Measurements from ENCODE around the gene TUBA4A. TPM values are rescaled to one million over a fixed set of nuclear protein-coding genes. Genes with fewer than 3 reads are reported as not detected.

Gene TUBA4A
- total RNA-seq, 2 experiments from 2014 or later = 96.0 to 186 TPM

DNA sequence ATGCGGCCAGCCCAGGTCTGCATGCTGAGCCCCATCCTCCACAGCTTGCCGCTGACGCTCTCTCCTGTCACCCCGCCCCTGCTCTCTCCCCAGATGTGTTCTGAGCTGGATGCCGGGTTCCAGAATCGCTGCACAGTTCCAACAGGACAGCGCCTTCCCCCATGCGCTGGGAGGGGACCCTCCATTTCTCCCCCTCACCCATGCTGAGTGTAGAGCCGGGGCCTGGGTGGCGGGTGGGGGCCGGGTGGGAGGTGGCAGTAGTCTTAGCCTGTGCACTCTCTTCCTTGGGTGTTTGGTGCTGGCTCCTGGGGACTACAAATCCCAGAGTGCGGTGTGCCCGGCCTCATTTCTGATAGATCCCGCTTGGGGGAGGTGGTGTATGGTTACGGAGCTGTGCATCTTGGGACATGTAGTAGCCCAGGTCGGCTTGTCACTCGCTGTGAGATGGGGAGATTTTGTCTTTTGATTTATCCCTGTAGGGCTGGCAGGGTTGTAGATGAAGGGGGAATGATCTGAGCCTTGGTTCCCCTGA is 32.2 kb upstream of the TUBA4A start:
- no peaks in the 10 kb centered on the region for H3K9me2 ChIP-seq (ENCODE audit: insufficient read depth, low read length)

DNA sequence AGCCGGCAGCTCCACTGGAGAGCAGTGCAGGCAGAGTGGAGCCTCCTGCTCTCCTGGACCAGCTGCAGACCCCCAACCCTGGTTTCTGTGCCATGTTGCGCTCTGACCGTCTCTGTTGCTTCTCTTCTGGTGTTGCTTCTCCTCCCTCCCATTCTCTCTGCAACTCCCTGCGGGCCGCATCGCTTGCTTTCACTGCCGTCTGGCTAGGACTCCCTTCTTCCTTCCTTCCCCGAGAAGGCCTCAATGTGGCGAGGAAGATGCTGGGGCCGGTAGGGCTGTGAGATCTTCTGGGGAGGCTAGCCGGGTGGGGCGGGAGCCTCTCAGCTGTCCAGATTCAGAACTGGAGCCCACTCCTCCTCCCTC is 31.6 kb upstream of the TUBA4A start:
- intact Hi-C loops (cut with micrococcal nuclease; ENCODE audit: unreplicated experiment) = no loop called here
- peaks cover 7% of the 10 kb centered on the region; the same call in 1 of the 2 replicates for H3K79me2 ChIP-seq (ENCODE audit: insufficient read depth, low read depth, low read length)
- H3K9me3 ChIP-seq (ENCODE audit: low read length) = no peaks in the 10 kb centered on the region
- H2AFZ ChIP-seq (ENCODE audit: low read length) = no peak overlapping the region
- no peak overlapping the region for H3K4me2 ChIP-seq (ENCODE audit: low read length)
- TF ChIP-seq, protein P1, sequence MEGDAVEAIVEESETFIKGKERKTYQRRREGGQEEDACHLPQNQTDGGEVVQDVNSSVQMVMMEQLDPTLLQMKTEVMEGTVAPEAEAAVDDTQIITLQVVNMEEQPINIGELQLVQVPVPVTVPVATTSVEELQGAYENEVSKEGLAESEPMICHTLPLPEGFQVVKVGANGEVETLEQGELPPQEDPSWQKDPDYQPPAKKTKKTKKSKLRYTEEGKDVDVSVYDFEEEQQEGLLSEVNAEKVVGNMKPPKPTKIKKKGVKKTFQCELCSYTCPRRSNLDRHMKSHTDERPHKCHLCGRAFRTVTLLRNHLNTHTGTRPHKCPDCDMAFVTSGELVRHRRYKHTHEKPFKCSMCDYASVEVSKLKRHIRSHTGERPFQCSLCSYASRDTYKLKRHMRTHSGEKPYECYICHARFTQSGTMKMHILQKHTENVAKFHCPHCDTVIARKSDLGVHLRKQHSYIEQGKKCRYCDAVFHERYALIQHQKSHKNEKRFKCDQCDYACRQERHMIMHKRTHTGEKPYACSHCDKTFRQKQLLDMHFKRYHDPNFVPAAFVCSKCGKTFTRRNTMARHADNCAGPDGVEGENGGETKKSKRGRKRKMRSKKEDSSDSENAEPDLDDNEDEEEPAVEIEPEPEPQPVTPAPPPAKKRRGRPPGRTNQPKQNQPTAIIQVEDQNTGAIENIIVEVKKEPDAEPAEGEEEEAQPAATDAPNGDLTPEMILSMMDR (conservative IDR thresholded peaks at IDR 0.05; ENCODE audit: low read length) = no peak
- no peak for DNase-seq (ENCODE audit: low spot score)
- H3K27ac ChIP-seq (ENCODE audit: low read depth, low read length, poor library complexity, severe bottlenecking) = no peak overlapping the region
- ChIA-PET POLR2A (interaction anchor here (0.6 to 2.2 kb wide), 2 partner anchors 10 to 33 kb away, joined by 5 to 7 read pairs; no protein-coding TSS in a partner anchor), CTCF (ENCODE audit: unreplicated experiment) (no interaction called here)
- H3K36me3 ChIP-seq (ENCODE audit: insufficient read depth, low read length) = peaks cover 53% of the 10 kb centered on the region
- no TSS peak for BruUV-seq (replicated peaks)
- peaks cover 11% of the 10 kb centered on the region for H3K4me1 ChIP-seq (ENCODE audit: insufficient read depth, low read length, poor library complexity, severe bottlenecking)
- peaks cover 1% of the 10 kb centered on the region for H4K20me1 ChIP-seq (ENCODE audit: insufficient read depth, low read length)
- no peaks in the 10 kb centered on the region for H3K9me2 ChIP-seq (ENCODE audit: insufficient read depth, low read length)
- no peak overlapping the region for H3K4me3 ChIP-seq (ENCODE audit: low read depth, low read length, poor library complexity, severe bottlenecking)

More for the DNA sequence above, 32.2 kb upstream of the TUBA4A start:
- Histone ChIP-seq H2AFZ (ENCODE audit: low read length) (no peak overlapping the region), H3K9me3 (ENCODE audit: low read length) (no peaks in the 10 kb centered on the region), H3K4me1 (ENCODE audit: insufficient read depth, low read length, poor library complexity, severe bottlenecking) (peaks cover 5% of the 10 kb centered on the region), H3K27ac (ENCODE audit: low read depth, low read length, poor library complexity, severe bottlenecking) (no peak overlapping the region), H3K4me2 (ENCODE audit: low read length) (no peak overlapping the region), H3K4me3 (ENCODE audit: low read depth, low read length, poor library complexity, severe bottlenecking) (no peak overlapping the region), H3K36me3 (ENCODE audit: insufficient read depth, low read length) (peaks cover 47% of the 10 kb centered on the region), H3K79me2 (ENCODE audit: insufficient read depth, low read depth, low read length) (peaks cover under 1% of the 10 kb centered on the region; the same call in 1 of the 2 replicates), H4K20me1 (ENCODE audit: insufficient read depth, low read length) (no peaks in the 10 kb centered on the region)
- no TSS peak for BruUV-seq (replicated peaks)
- ChIA-PET POLR2A (interaction anchor here (0.6 to 2.2 kb wide), 2 partner anchors 9 to 33 kb away, joined by 5 to 7 read pairs; no protein-coding TSS in a partner anchor), CTCF (ENCODE audit: unreplicated experiment) (no interaction called here)
- intact Hi-C loops (cut with micrococcal nuclease; ENCODE audit: unreplicated experiment) = no loop called here
- TF ChIP-seq EZH2phosphoT487 (IDR thresholded peaks at IDR 0.05; ENCODE audit: borderline replicate concordance, low read depth, low read length) = no peak
- TF ChIP-seq, protein P1 (conservative IDR thresholded peaks at IDR 0.05; ENCODE audit: low read length) = no peak
- no peak for DNase-seq (ENCODE audit: low spot score)

DNA sequence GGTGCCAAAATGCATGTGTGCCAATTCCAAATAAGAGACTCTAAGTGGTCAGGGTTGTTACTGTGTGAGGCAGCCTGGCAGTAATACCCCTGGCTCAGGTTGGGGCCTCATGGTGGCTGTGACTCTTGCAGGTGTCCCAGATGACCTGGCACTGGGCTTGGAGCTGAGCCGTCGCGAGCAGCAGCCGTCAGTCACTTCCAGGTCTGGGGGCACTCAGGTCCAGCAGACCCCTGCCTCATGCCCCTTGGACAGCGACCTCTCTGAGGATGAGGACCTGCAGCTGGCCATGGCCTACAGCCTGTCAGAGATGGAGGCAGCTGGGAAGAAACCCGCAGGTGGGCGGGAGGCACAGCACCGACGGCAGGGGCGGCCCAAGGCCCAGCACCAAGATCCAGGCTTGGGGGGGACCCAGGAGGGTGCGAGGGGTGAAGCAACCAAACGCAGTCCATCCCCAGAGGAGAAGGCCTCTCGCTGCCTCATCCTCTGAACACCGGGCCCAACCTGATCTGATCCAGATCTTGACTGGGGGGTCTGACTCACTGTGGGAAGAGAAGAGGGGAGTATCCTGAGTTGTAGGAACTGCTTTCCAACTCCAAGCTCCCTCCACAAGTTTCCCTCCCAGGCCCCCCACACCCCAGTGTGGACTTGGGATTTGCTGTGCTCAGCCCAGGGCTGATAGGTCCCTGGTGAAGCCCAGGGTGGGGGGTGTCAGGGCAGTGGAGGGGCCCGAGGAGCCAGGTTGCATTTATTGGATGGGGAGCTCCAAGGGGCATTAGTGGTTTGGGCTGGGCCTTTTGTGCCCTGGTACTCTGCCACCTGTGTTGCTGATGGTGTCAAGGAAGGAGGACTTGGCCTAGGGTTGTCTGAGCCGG is 31.0 kb upstream of the TUBA4A start:
- Histone ChIP-seq H4K20me1 (ENCODE audit: insufficient read depth, low read length) (peaks cover 5% of the 10 kb centered on the region), H3K79me2 (ENCODE audit: insufficient read depth, low read depth, low read length) (peaks cover 12% of the 10 kb centered on the region; the same call in 1 of the 2 replicates), H2AFZ (ENCODE audit: low read length) (no peak overlapping the region), H3K27ac (ENCODE audit: low read depth, low read length, poor library complexity, severe bottlenecking) (no peak overlapping the region), H3K9me3 (ENCODE audit: low read length) (no peaks in the 10 kb centered on the region), H3K9me2 (ENCODE audit: insufficient read depth, low read length) (no peaks in the 10 kb centered on the region), H3K4me1 (ENCODE audit: insufficient read depth, low read length, poor library complexity, severe bottlenecking) (peaks cover 16% of the 10 kb centered on the region), H3K4me2 (ENCODE audit: low read length) (no peak overlapping the region), H3K4me3 (ENCODE audit: low read depth, low read length, poor library complexity, severe bottlenecking) (no peak overlapping the region), H3K36me3 (ENCODE audit: insufficient read depth, low read length) (peaks cover 54% of the 10 kb centered on the region)
- intact Hi-C loops (cut with micrococcal nuclease; ENCODE audit: unreplicated experiment) = no loop called here
- BruUV-seq (replicated peaks) = no TSS peak
- ChIA-PET CTCF (ENCODE audit: unreplicated experiment) (no interaction called here), POLR2A (interaction anchor here (2.2 kb wide), 1 partner anchor 10 kb away, joined by 5 read pairs; no protein-coding TSS in a partner anchor)
- TF ChIP-seq, protein P1 (conservative IDR thresholded peaks at IDR 0.05; ENCODE audit: low read length) = no peak
- no peak for TF ChIP-seq EZH2phosphoT487 (IDR thresholded peaks at IDR 0.05; ENCODE audit: borderline replicate concordance, low read depth, low read length)
- no peak for DNase-seq (ENCODE audit: low spot score)

Data from OCI-LY7 (cell line).